ENCODE measurements around the gene TOM1L2. TPM values are rescaled to one million over a fixed set of nuclear protein-coding genes. Genes with fewer than 3 reads are reported as not detected.

TOM1L2 gene
- total and polyA plus RNA-seq, 8 donors = 13.3 to 154 (median 41.1) TPM

DNA sequence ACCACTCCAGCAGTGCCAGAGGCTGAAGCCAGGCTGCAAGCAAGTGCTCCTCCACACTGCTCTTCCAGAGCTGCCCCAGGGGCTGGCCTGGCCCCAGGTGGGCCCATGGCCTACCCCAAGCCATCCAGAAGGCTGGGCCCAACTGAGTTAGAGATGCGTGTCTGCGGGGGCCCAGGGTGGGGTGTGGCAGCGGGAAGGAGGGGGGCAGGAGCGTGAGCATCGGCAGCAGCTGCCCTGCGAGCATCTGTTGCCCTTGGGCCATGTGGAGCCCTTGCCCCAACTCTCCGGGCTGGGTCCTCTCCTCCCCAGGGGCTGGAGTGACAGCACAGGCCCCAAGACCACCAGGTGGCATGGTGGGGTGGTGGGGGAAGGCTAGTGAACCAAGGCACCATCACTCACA, 128.1 kb downstream of the TOM1L2 start:
- H3K27me3 ChIP-seq = no peaks in the 10 kb centered on the region
- H3K4me1 ChIP-seq = peaks cover 20 to 53% (median 43%) of the 10 kb centered on the region in 4 donors
- no peak for TF ChIP-seq POLR2AphosphoS5 (IDR thresholded peaks at IDR 0.05)
- TF ChIP-seq EP300 (IDR thresholded peaks at IDR 0.05) = no peak
- TF ChIP-seq, protein P1, sequence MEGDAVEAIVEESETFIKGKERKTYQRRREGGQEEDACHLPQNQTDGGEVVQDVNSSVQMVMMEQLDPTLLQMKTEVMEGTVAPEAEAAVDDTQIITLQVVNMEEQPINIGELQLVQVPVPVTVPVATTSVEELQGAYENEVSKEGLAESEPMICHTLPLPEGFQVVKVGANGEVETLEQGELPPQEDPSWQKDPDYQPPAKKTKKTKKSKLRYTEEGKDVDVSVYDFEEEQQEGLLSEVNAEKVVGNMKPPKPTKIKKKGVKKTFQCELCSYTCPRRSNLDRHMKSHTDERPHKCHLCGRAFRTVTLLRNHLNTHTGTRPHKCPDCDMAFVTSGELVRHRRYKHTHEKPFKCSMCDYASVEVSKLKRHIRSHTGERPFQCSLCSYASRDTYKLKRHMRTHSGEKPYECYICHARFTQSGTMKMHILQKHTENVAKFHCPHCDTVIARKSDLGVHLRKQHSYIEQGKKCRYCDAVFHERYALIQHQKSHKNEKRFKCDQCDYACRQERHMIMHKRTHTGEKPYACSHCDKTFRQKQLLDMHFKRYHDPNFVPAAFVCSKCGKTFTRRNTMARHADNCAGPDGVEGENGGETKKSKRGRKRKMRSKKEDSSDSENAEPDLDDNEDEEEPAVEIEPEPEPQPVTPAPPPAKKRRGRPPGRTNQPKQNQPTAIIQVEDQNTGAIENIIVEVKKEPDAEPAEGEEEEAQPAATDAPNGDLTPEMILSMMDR (IDR thresholded peaks at IDR 0.05) = no peak
- TF ChIP-seq POLR2A (IDR thresholded peaks at IDR 0.05) = no peak
- intact Hi-C loops (cut with DNase I; ENCODE audit: low total_unique reads) = no loop called here
- 83 to 93% (median 89%) methylated on average over 5 to 7 of the region's 7 CpGs; no CpG with 5 or more reads in 1 of the 5 donors for WGBS, 5 donors
- H3K36me3 ChIP-seq = peaks cover 0 to 25% (median 24%) of the 10 kb centered on the region in 4 donors
- DNase-seq = no peak
- peak overlapping the region in 1 of 5 donors; percentile 29 for H3K27ac ChIP-seq
- no peak overlapping the region for H3K4me3 ChIP-seq
- no peaks in the 10 kb centered on the region for H3K9me3 ChIP-seq

DNA sequence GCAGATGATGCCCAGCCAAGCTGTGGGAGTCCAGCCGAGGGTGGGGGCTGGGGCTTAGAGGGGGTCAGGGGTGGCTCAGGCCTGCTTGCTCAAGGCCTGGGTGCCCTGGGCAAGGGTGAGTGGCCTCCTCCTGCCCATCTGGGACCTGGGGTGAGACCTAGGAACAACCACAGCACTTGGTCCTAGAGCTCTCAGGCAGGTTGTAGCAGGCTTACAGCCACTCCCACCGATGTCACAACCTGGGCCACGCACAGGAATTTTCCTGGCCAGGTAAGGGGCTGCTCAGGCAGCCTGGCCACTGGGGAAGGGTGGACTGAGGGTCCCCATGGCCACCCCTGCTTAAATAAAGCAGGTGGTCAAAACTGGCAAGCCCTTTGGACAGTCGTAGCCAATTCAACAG, 129.1 kb downstream of the TOM1L2 start:
- Histone ChIP-seq H3K27me3 (no peaks in the 10 kb centered on the region), H3K27ac (peak overlapping the region in 3 of 5 donors; percentile 26 to 100 (median 98)), H3K4me3 (no peak overlapping the region), H3K9me3 (no peaks in the 10 kb centered on the region), H3K36me3 (peaks cover 0 to 25% (median 24%) of the 10 kb centered on the region in 4 donors), H3K4me1 (peaks cover 27 to 53% (median 44%) of the 10 kb centered on the region in 4 donors)
- no peak for TF ChIP-seq EP300 (IDR thresholded peaks at IDR 0.05)
- TF ChIP-seq, protein P1 (IDR thresholded peaks at IDR 0.05) = no peak
- no peak for TF ChIP-seq POLR2A (IDR thresholded peaks at IDR 0.05)
- TF ChIP-seq POLR2AphosphoS5 (IDR thresholded peaks at IDR 0.05) = no peak
- intact Hi-C loops (cut with DNase I; ENCODE audit: low total_unique reads) = no loop called here
- 44 to 76% (median 72%) methylated on average over 1 to 4 of the region's 4 CpGs for WGBS, 5 donors
- DNase-seq = no peak

DNA sequence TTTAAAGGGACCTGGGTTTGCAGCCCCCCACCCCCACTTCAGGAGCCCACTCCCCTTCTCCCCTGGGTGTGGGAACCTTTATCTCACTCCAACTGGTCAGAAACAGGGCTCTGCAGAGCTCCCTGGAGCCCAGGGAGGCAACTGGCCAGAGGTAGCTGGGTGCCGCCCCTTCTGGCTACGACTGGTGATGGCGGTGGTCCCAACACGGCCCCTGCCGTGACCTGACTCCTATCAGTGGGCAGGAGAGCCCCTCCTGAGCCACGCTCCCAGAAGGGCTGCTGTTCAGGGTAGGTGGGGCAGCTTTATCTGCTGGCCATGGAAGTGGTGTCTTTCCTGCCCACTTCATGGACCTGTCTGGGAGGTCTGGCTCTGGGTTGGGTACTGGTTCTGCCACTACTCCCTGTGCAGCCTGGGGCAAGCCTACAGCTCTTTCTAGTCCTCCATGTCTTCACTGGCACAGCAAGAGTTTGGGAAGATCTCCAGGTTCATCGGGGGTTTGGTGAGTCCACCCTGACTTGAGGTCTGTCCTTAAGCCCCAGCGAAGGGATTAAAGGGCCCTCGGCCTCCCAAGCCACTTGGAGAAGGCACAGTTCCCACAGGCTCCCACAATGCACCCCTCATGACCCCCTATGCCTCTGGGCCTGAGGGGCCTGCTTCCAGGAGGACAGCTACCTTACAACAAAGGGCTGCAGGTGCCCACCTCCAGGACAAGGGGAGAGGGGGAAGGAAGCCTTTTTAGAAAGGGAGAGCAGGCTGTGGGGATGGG, 129.9 kb downstream of the TOM1L2 start:
- no peak for DNase-seq
- Histone ChIP-seq H3K4me1 (peaks cover 35 to 55% (median 48%) of the 10 kb centered on the region in 4 donors), H3K4me3 (no peak overlapping the region), H3K27ac (peak overlapping the region; percentile 98 to 100 (median 99)), H3K27me3 (no peaks in the 10 kb centered on the region), H3K36me3 (peaks cover 0 to 20% (median 18%) of the 10 kb centered on the region in 4 donors), H3K9me3 (no peaks in the 10 kb centered on the region)
- TF ChIP-seq POLR2A (IDR thresholded peaks at IDR 0.05) = no peak
- TF ChIP-seq POLR2AphosphoS5 (IDR thresholded peaks at IDR 0.05) = no peak
- no peak for TF ChIP-seq EP300 (IDR thresholded peaks at IDR 0.05)
- TF ChIP-seq, protein P1 (IDR thresholded peaks at IDR 0.05) = no peak
- intact Hi-C loops (cut with DNase I; ENCODE audit: low total_unique reads) = no loop called here
- WGBS, 5 donors = 48 to 64% (median 59%) methylated on average over 6 to 9 of the region's 9 CpGs

DNA sequence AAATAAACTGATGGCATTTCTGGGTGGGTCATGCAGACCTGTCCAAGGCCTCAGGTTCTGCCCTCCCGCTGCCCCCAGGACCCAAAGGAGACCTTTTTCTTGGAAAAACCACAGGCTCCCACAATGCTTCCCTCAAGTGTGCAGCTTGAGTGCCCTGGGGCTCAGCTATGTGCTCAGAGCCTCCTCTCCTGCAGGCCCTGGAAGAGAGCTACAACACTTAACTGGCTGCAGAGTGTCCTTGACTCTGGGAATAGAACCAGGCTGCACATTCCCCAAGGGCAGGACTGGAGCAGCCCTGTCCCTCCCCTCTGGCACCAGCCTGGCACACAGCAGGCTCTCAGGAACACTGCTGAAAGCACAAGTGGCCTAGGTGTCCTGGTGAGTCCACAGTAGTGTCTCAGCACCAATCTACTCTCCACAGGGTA, 130.6 kb downstream of the TOM1L2 start:
- H3K9me3 ChIP-seq = no peaks in the 10 kb centered on the region
- TF ChIP-seq POLR2A (IDR thresholded peaks at IDR 0.05) = no peak
- peak in 1 of 3 donors; percentile 5 for TF ChIP-seq POLR2AphosphoS5 (IDR thresholded peaks at IDR 0.05)
- H3K27me3 ChIP-seq = no peaks in the 10 kb centered on the region
- H3K4me1 ChIP-seq = peaks cover 41 to 60% (median 53%) of the 10 kb centered on the region in 4 donors
- 78 to 100% (median 92%) methylated on average over 1 of the region's 1 CpG for WGBS, 5 donors
- H3K36me3 ChIP-seq = peaks cover 0 to 13% (median 11%) of the 10 kb centered on the region in 4 donors
- DNase-seq = peak in 1 of 2 donors; percentile 57
- peak overlapping the region; percentile 98 to 100 (median 99) for H3K27ac ChIP-seq
- H3K4me3 ChIP-seq = no peak overlapping the region
- intact Hi-C loops (cut with DNase I; ENCODE audit: low total_unique reads) = no loop called here

Data from stomach (tissue), 9 donors.